Skeletal muscle cell (primary cell): ENCODE results near the gene SPI1.

Experiments used
- DNase-seq: peaks from one replicate; pipeline ENCODE4 v3.0.0-alpha.2; 2010; ENCODE audit warnings: low read depth
- H3K4me3 ChIP-seq: 2 replicates; pipeline ENCODE4 v1.5.1; 2011; ENCODE audit warnings: low read depth, mild to moderate bottlenecking, control low read depth, low read length, moderate library complexity

The SPI1 gene

DNA sequence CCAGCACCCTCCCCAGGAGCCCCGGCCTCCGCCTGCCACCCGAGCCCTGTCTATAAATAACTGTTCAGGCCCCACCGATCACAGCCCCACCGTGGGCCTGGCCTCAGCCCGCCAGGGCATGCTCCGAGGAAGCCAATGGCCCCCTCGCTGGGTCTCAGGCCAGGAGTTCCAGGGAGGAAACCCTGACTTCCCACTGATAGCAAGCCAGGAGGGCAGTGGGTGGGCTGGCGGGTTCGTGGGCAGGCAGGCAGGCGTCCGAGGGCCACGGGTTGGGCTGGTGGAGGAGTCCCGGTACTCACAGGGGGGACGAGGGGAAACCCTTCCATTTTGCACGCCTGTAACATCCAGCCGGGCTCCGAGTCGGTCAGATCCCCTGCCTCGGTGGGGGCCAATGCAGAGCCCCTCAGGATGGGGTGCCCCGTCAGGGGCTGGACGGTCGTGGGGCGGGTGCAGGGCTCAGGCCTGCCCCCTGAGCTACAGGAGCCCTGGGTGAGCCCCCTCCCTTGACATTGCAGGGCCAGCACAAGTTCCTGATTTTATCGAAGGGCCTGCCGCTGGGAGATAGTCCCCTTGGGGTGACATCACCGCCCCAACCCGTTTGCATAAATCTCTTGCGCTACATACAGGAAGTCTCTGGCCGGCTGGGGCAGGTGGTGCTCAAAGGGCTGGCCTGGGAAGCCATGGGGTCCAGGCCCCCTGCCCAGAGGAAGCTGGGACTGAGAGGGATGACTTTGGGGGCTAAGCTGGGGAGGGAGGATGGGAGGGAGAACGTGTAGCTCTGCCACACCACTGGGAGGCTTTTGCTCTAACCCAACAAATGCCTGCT, at the start of gene SPI1:
SPI1 (minus strand) TSS at position 538 of the 826 bp plus-strand sequence; CDS start at position 344, 194 bp downstream.
- DNase-seq, result no peak
- H3K4me3 ChIP-seq, result no peak within 1 kb of the TSS

DNA sequence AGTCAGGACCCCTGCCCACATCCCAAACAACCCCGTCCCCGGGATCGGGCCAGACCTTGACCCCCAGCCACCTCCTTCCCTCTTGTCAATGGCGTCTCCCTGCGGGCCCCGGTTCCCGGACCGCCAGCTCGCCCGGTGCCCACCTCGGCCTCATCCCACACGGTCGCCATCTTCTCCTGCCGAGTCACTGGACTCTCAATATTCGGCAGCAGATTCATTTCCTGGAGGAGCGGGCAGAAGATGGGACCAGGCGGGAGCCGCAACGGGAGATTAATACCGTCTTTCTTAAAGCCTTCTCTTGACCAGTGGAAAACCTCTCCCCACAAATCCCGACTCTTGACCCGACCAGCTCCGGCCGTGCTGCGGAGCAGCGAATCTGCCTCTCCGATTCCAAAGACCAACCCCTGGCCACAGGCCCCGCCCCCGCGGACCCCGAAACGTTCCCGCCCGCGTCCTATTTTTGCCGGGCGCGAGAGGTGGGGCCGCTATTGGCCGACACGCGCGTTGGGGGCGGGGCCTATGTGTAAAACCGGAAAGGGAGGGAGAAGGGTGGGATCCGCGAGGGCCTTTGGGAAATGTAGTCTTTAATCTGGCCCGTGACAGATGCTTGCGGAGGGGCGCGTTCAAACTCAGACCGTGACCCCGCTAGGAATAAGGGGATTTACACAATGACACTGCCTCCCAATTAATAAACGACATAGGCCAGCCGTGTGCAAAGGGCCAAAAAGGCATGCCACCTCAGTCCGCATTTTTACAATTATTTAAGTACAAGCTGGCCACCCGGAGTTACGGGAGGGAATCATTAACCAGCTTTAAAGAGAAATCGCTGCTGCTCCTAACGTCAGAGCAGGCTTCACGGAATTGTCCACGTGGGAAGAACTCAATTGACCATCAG, 48.0 kb upstream of the SPI1 start, which contains the start of gene PSMC3:
PSMC3 (minus strand) TSS at position 378 of the 895 bp plus-strand sequence; CDS start at position 218, 160 bp downstream.
- peak within 1 kb of the TSS; percentile 80 for H3K4me3 ChIP-seq
- peak; percentile 79 for DNase-seq

DNA sequence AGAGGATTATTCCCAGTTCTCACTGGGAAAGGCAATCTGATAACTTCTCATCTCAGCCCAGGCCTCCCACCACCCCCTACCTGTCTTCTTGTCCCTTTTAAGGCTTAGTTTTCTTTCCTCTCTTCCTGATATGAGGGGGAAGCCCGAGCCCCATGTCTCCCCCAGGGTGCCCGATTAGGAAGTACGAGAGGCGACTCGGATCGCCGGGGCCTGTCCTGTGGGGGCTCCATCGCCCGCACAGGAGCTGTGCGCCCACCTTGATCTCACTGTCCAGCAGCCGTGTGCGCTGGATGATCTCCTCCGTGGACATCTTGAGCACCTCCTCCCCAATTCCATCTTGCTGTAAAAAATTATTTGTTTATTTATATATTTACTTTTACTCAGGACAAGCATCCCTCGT, 47.3 kb upstream of the SPI1 start:
- no peak for DNase-seq
- H3K4me3 ChIP-seq, result peak overlapping the region; percentile 80

DNA sequence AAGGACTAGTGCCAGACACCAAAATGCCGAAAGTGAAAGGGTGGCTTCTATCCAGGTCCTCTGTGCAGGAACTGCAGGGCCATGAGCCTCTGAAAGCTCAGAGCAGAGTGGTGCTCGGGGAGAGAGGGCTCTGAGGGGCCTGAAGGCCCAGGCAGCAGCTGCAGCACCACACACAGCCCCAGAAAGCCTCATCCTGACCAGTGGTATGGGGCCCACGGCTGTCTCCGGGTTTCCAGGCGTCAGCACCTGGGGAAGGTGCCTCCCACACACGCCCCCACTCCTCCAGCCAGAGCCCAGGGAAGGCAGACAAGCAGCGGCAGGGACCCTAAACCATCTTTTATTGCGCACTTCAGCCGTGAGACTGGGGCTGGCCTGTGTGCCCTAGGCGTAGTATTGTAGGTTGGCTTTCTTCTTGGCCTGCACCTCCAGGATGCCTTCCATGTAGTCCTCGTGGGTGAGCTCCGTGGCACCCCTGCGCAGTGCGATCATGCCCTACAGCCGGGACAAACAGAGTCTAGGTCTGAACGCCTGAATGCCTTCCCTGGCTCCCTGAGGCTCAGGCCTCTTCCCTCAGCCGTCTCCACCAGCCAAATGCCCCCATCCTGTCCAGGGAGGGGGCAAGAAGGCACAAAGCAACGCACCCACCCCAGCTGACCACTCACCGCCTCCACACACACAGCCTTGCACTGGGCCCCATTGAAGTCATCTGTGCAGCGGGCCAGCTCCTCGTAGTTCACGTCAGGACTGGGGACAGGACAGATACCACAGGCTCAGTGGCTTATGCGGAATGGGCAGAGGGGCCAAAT, 40.3 kb upstream of the SPI1 start:
- H3K4me3 ChIP-seq, result no peak overlapping the region
- DNase-seq, result no peak

DNA sequence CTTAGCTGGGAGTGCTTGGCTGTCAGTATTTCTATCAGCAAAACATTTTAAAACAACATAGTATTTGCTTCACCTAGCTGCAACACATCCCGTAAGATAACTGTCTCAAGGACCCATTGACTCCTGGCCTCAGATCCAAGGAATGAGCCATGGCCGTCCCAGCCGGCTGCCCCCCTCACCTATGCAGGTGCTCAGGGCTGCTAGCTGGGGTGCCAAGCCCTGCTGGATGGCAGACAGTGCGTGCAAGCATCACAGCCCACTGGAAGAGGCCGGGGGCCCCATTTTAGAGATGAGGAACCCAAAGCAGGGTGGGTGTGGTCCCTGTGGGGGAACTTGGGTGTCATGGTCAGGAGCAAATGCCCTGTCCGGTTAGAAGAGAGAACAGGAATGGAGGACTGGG, 39.4 kb upstream of the SPI1 start:
- DNase-seq, result no peak

DNA sequence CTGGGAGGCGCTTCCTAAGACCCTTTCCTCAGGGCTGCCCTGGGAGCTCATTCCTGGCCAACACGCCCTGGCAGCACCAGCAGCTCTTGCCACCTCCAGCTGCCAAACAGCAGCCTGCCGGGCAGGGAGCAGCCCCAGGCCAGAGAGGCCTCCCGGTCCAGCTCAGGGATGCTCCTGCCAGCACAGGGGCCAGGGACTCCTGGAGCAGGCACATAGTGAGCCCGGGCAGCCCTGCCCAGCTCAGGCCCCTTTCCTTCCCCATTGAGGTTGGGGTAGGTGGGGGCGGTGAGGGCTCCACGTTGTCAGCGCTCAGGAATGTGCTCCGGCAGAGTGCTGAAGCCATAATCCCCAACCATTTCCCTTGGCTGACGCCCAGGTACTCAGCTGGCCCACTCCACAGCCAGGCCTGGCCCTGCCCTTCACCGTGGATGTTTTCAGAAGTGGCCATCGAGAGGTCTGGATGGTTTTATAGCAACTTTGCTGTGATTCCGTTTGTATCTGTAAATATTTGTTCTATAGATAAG, 37.7 kb upstream of the SPI1 start:
- DNase-seq, result peak; percentile 89
- H3K4me3 ChIP-seq, result no peak overlapping the region

More for the DNA sequence above, 39.4 kb upstream of the SPI1 start:
- H3K4me3 ChIP-seq, result no peak overlapping the region

DNA sequence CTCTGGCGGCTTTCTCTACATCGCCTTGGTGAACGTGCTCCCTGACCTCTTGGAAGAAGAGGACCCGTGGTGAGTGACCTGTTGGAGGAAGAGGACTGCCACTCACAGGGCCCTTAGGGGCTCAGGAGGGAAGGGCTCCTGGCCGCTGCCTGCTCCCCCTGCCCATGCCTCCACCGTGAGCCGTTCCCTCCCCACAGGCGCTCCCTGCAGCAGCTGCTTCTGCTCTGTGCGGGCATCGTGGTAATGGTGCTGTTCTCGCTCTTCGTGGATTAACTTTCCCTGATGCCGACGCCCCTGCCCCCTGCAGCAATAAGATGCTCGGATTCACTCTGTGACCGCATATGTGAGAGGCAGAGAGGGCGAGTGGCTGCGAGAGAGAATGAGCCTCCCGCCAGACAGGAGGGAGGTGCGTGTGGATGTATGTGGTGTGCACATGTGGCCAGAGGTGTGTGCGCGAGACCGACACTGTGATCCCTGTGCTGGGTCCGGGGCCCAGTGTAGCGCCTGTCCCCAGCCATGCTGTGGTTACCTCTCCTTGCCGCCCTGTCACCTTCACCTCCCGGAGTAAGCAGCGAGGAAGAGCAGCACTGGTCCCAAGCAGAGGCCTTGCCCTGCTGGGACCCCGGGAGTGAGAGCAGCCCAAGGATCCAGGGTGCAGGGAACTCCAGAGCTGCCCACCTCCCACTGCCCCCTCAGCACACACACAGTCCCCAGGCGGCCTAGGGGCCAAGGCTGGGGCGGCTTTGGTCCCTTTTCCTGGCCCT, 36.9 kb upstream of the SPI1 start:
- no peak overlapping the region for H3K4me3 ChIP-seq

DNA sequence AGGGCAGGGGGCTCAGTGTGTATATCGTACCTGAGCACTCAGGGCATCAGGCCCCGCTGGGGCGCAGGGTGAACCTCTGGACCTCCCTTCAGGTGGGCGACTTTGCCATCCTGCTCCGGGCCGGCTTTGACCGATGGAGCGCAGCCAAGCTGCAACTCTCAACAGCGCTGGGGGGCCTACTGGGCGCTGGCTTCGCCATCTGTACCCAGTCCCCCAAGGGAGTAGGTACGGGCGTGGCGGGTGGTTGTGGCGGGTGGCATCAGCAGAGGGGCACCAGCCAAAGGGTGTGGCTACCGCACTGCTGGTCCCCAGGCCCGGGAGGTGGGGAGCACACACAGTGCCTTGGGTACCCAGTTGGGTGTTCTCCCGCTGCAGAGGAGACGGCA, 36.3 kb upstream of the SPI1 start:
- H3K4me3 ChIP-seq, result no peak overlapping the region
- DNase-seq, result no peak

More for the DNA sequence above, 36.9 kb upstream of the SPI1 start:
- DNase-seq, result no peak

DNA sequence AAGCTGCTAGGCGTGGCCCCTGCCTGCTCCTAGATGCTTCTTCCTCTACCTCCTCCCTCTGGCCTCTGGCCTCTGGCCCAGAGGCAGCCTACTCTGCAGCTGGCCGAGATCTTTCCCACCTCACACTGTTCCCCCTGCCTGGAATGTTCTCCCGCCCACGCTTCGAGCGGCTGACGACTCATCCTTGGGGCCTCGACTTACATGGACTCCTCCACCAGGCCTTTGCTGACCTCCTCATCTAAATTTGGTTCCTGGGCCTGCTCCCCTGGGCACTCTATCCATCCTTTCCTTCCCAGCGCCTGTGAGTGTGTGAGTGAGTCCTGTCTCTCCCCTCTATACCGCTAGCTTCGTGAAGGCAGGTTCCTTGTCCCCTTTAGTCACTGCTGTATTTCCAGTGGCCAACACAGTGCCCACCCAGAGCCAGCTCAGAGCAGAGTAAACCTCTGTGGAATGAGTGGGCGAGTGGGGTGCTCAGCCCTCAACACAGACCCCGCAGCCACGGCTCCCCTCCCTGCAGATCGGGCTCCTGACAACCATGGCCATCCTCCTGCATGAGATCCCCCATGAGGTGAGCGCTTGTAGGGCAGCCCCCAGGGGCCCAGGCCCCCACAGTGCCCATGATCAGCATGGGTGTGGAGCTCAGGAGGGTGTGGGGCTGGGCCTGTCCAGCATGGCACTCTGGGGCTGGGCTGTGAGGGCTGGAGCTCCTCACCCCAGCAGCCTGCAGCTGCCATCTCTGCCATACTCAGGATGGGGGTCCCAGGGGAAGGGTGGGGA, 35.7 kb upstream of the SPI1 start:
- peak; percentile 82 for DNase-seq
- H3K4me3 ChIP-seq, result no peak overlapping the region

DNA sequence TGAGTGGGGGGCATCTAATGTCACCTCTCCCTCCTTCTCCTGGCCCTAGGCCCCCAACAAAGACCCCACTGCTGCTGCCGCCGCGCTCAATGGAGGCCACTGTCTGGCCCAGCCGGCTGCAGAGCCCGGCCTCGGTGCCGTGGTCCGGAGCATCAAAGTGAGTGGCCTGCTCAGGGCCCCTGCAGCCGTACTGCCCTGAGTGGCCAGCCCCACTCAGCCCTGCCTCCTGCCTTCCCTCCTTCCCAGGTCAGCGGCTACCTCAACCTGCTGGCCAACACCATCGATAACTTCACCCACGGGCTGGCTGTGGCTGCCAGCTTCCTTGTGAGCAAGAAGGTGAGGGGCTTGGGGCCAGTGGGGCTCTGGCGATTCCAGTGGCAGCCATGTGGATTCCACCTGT, 35.0 kb upstream of the SPI1 start:
- no peak overlapping the region for H3K4me3 ChIP-seq
- DNase-seq, result no peak

DNA sequence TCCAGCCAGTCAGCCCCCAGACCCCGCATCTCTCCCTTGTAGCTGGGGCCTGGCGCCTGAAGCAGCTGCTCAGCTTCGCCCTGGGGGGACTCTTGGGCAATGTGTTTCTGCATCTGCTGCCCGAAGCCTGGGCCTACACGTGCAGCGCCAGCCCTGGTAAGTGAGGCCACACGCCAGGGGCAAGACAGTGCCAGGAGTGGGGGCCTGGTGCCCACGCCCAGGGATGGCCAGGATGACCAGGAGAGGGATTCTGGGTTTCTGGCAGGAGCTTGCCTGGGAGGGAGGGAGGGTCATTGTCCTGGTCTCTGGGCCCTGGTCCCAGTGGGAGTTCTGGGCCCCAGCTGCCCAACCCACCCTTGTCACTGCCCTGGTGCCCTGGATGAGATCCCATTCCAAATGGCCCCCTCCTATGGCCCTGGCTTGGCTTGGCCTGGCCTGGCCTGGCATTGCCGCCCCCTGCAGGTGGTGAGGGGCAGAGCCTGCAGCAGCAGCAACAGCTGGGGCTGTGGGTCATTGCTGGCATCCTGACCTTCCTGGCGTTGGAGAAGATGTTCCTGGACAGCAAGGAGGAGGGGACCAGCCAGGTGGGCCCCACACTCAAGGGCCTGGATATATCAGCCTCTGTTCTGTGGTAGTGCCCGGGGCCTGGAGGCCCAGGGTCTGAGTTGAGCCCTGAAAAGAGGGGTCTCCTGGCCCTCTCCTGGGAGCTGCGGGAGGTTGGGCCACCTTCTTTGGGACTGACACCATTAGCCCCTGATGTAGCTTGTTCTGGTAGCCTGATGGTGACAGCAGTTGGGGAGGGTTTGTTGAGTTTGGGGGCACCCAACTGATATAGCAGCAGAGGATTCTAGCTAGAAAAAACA, 33.8 kb upstream of the SPI1 start:
- DNase-seq, result no peak
- no peak overlapping the region for H3K4me3 ChIP-seq

DNA sequence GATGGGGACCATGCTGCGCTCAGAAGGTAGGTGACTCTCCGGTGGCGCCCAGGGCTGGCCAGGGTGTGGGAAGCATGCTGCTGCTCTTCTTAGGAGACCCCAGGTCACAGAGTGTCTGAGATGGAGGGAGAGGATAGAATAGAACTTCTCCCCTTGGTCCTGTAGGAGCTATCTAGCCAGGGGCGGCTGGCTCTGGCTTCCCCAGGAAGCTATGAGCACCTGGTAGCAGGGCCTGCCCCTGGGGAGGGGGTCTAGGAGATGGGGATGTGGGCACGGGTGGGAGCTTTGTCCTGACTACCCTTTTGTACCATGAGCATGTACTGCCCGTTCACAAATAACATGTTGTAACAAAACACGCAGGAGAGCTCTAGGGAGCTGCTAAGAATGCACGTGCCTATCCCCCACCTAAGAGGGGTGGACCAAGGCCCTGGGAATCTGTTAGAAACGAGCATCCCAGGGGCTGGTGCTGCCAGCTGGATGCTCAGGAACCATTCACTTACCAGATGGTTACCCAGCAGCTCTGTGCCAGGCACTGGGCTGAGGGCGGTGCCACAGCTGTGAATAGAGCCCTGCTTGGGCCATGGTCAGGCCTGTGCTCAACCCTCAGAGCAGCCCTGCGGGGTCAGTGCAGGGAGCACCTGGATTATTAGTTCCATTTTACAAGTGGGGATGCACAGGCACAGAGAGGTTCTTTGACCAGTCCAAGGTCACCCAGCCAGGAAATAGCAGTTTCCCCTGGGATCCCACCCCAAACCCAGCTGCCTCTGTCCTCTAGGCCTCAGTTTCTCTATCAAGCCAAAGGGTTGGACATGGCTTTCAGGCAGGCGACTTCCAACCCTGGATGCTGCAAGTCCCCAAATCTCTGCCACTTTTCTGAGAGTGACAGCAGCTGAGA, 32.3 kb upstream of the SPI1 start:
- peak overlapping the region; percentile 75 for H3K4me3 ChIP-seq
- no peak for DNase-seq

DNA sequence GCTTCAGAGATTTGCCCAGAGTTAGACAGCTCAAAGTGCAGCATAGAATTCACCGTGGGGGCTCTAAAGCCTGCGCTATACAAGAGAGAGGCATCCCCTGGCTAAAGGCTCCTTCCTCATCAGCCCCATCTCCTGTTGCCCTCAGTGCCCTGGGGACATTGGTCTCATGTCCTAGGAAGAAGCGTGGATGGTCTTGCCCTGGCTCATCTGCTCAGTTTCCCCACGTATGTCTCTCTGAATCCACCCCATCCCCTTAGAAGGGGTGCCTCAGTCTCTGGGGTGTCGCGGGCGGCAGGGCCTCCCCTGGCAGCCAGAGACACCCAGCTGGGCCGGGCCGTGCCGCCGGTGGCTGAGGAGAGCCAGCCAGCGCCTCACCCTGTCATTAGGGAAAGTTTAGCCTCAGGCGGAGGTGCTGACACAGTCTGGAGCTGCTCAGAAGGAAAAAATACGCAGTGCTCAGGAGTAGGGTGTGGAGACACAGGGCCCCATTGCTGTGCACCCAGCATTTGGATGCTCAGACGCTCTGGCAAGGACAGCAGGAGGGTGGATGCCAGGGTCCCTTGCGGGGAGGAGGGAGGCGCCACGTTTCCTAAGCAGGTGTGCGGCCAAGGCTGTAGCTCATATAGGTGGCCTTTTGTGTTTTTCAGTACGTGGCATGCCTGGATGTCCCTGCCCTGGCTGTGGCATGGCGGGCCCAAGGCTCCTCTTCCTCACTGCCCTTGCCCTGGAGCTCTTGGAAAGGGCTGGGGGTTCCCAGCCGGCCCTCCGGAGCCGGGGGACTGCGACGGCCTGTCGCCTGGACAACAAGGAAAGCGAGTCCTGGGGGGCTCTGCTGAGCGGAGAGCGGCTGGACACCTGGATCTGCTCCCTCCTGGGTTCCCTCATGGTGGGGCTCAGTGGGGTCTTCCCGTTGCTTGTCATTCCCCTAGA, 31.4 kb upstream of the SPI1 start:
- DNase-seq, result no peak
- peak overlapping the region; percentile 75 for H3K4me3 ChIP-seq

DNA sequence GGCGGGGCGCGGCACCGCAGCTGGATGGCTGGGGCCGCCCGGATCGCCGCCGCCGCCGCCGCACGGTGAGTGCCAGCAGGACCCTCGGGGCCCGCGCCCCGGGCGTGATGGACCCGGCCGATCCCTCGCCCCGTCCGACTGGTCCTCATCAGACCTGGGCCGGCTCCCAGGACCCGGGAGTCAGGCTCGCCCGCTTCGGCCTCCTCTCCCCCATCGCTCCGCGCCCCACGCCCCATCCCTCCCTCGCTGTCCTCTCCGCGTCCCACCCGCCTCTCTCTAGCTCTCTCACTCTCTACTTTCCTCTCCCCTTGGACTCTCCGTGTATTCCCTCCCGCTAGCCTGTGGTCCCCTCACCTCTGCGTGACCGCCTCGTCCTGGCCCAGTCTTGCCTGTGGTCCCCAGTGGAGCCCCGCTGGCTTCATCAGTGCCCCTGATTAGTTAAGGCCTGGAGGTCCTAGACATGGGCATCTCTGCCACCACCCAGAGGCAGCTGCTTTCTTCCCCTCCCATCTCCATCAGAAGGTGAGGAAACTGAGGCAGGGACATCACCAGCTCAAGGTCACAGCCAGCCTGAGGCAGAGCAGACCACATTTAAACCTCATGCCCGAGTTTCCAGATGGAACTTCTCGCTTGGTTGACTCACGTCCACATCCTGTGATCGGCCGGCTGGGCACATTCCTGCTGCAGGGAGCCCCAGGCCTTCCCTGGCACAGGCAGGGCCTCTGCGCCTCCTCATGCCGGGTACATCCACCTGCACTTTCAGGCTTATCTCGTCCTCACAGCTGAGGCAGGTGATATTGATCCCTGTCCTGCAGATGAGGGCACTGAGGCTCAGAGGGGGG, 30.5 kb upstream of the SPI1 start:
- peak overlapping the region; percentile 75 for H3K4me3 ChIP-seq
- DNase-seq, result peak; percentile 46
